NCI-H187 treated with DMSO at 0.1 percent for 48 hours (cell line): Measurements from ENCODE around the gene GID8.
"Not testable (repeated sequence)": the region's sequence is repeated elsewhere in the genome, so short reads cannot be mapped to it uniquely, and the experiment has no call there.

Source experiments
- DNase-seq: peaks from one replicate; lab custom pipeline; 2025; lab: John Stamatoyannopoulos, UW

GID8 gene

GRCh38 chr20:62922451-62922921 lies 15.5 kb upstream of the GID8 start:
- no peak for DNase-seq

GRCh38 chr20:62923059-62923668 lies 14.8 kb upstream of the GID8 start:
- DNase-seq: not testable (repeated sequence)

- no peak for DNase-seq
These were observed 14.1 kb upstream of the GID8 start for GRCh38 chr20:62923669-62924441.

- DNase-seq: no peak
These were observed 13.4 kb upstream of the GID8 start for GRCh38 chr20:62924442-62925075.

GRCh38 chr20:62925076-62925419 lies 12.9 kb upstream of the GID8 start:
- DNase-seq: no peak

- DNase-seq: no peak
These were observed 12.3 kb upstream of the GID8 start for GRCh38 chr20:62925420-62926228.

GRCh38 chr20:62926229-62927127 lies 11.5 kb upstream of the GID8 start, which contains the start of gene DIDO1:
Gene DIDO1 (minus strand): TSS chr20:62926505.
- DNase-seq: peak; percentile 18

- no peak for DNase-seq
These were observed 10.7 kb upstream of the GID8 start for GRCh38 chr20:62927128-62927705.

GRCh38 chr20:62928246-62928939 lies 9.6 kb upstream of the GID8 start:
- no peak for DNase-seq

- DNase-seq: no peak
These were observed 8.9 kb upstream of the GID8 start for GRCh38 chr20:62929051-62929538.

GRCh38 chr20:62931464-62931863 lies 6.5 kb upstream of the GID8 start:
- DNase-seq: no peak

- no peak for DNase-seq
These were observed 4.0 kb upstream of the GID8 start for GRCh38 chr20:62933966-62934365.

GRCh38 chr20:62935204-62935967 lies 2.6 kb upstream of the GID8 start:
- no peak for DNase-seq

- no peak for DNase-seq
These were observed 1.9 kb upstream of the GID8 start for GRCh38 chr20:62935968-62936585.

GRCh38 chr20:62937268-62938104 lies 461 bp upstream of the GID8 start:
- DNase-seq: peak; percentile 54

- no peak for DNase-seq
These were observed 2.9 kb downstream of the GID8 start for GRCh38 chr20:62940875-62941274.

- no peak for DNase-seq
These were observed 3.8 kb downstream of the GID8 start for GRCh38 chr20:62941792-62942191.

GRCh38 chr20:62942456-62942855 lies 4.5 kb downstream of the GID8 start:
- no peak for DNase-seq
